NCI-H1105 treated with DMSO at 0.1 percent for 48 hours (cell line): Measurements from ENCODE around the gene FSTL4.
A peak's percentile ranks its signal among the peaks of the same experiment; 100 is the strongest.

Source experiments
- DNase-seq: peaks from one replicate; lab custom pipeline; 2025; lab: John Stamatoyannopoulos, UW

The FSTL4 gene

GRCh38 chr5:133612249-133612860 lies at the start of gene FSTL4:
Gene FSTL4 (minus strand): TSS chr5:133612541.
- DNase-seq: peak; percentile 57

- DNase-seq: no peak
Measured at GRCh38 chr5:133661389-133661788, 49.0 kb upstream of the FSTL4 start.

- no peak for DNase-seq
Measured at GRCh38 chr5:133658327-133658726, 46.0 kb upstream of the FSTL4 start.

GRCh38 chr5:133657036-133657435 lies 44.7 kb upstream of the FSTL4 start:
- DNase-seq: no peak

- DNase-seq: no peak
Measured at GRCh38 chr5:133655966-133656365, 43.6 kb upstream of the FSTL4 start.

- DNase-seq: no peak
Measured at GRCh38 chr5:133653760-133654049, 41.4 kb upstream of the FSTL4 start.

- no peak for DNase-seq
Measured at GRCh38 chr5:133652951-133653759, 40.8 kb upstream of the FSTL4 start.

- no peak for DNase-seq
Measured at GRCh38 chr5:133644000-133644865, 31.9 kb upstream of the FSTL4 start.

- no peak for DNase-seq
Measured at GRCh38 chr5:133643365-133643764, 31.0 kb upstream of the FSTL4 start.

GRCh38 chr5:133642153-133642722 lies 29.9 kb upstream of the FSTL4 start:
- DNase-seq: no peak

- no peak for DNase-seq
Measured at GRCh38 chr5:133641683-133642082, 29.3 kb upstream of the FSTL4 start.

GRCh38 chr5:133639850-133640528 lies 27.6 kb upstream of the FSTL4 start:
- DNase-seq: no peak

GRCh38 chr5:133638436-133638835 lies 26.1 kb upstream of the FSTL4 start:
- no peak for DNase-seq

- no peak for DNase-seq
Measured at GRCh38 chr5:133637206-133637605, 24.9 kb upstream of the FSTL4 start.

- DNase-seq: no peak
Measured at GRCh38 chr5:133635051-133635450, 22.7 kb upstream of the FSTL4 start.

- DNase-seq: no peak
Measured at GRCh38 chr5:133627180-133627579, 14.8 kb upstream of the FSTL4 start.

- no peak for DNase-seq
Measured at GRCh38 chr5:133624316-133624715, 12.0 kb upstream of the FSTL4 start.

- DNase-seq: no peak
Measured at GRCh38 chr5:133618141-133618540, 5.8 kb upstream of the FSTL4 start.

- DNase-seq: no peak
Measured at GRCh38 chr5:133613743-133614142, 1.4 kb upstream of the FSTL4 start.

GRCh38 chr5:133613184-133613583 lies 843 bp upstream of the FSTL4 start:
- no peak for DNase-seq

- DNase-seq: peak; percentile 19
Measured at GRCh38 chr5:133611357-133612248, 738 bp downstream of the FSTL4 start.
